SW 1271 (cell line): Measurements from ENCODE around the gene MDP1.
A peak's percentile ranks its signal among the peaks of the same experiment; 100 is the strongest.

Source experiments
- DNase-seq, 2 experiments: peaks; one replicate each; lab custom pipeline; 2025; lab: John Stamatoyannopoulos, UW

Gene MDP1

DNA sequence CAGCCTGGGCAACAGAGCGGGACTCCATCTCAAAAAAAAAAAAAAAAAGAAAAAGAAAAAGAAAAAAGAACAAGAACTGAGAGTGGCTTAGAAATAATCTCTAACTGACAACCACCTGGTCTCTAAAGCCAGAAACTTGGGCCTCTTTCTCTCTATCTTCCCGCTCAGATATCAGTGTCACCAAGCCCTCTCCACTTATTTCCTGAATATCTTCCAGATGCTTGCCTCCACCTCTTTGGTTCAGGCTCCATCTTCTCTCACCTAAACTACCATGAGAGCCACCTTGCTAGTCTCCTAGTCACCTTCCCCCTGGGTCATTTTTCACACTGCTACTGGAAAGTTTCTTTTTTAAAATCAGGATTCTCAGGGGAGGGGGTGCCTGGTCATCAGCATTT, 18.8 kb downstream of the MDP1 start:
- no peak for DNase-seq

DNA sequence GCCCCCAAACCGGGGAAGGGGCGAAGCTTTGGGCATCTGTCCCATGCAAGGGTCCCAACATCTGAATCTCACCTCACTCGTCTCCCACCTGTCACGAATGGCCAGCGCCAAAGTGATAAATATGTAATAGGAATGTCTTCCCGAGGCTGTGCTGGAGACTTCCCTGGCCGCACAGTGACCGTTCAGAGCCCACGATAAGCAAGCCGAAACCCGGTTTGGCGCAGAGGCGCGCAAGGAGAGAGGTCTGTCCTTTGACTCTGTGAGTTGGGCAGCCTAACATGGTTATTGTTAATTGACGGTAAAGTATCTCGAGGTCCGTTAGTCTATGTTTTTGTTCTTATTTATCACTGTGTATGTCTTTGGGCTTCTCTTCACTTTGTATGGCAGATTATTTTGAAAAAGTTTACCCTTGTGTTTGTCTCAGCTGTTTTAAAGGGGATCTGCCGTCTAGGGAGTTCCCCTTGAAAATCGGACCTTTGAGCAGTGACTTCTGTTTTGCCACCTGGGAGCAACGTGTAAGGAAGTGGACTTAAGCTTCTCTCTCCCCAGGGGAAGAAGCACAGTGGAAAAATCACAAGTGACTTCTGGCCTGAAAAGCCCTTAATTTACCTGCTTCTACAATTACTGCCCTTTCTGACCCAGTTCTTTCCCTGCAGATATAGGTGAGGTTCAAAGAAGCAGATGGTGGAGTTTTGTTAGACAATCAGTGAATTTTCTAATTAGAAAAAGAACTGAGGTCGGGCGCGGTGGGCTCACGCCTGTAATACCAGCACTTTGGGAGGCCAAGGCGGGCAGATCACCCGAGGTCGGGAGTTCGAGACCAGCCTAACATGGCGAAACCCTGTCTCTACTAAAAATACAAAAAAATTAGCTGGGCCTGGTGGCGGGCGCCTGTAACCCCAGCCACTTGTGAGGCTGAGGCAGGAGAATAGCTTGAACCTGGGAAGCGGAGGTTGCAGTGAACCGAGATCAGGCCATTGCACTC, 19.5 kb downstream of the MDP1 start:
- DNase-seq = peak in 1 of 2 experiments; percentile 25

DNA sequence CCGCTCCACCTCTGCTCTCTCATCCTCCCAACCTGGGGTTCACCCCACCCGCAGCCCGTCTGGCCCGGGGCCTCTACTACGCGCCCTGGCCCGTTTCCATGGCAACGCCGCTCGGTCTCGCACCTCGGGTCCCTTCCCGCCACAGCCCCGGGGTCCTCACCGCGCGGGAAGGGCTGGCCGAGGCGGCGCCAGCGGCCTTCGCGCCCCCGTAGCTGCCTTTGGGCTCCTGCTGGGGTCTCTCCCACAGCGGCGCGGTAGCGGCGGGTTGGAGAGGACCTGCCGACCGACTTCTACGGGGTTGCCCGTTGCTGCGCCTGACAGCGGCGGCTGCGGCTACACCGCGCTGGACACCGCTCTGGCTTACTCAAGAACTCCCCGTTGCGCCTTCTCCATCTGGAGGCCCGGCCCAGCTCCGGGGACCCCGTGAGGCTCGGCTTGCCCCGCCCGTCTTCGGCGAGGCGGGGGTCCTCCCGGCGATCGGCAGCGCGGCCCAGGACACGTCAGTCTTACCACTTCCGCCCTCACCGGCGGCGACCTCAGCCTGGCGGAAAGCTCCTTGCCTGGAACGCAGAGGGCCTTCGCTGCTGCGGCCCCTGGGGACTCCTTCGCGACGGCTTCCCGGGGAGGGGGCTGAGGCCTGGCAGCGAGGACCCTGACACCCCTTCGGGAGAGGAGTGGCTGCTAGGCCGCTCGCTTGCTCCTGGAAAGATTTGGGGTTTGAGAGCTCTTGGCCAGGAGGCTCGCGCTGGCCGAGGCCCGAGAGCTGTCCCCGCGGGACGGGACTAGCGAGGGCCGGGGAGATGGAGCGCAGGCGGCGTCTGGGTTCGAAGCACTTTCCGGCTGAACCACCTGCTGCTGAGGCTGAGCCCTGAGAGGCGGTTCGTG, 20.4 kb downstream of the MDP1 start, which contains the start of gene TM9SF1:
Gene TM9SF1, minus strand, starts transcription at position 256 of the 885 bp plus-strand sequence. CDS start 422 bp downstream, outside the sequence.
- peak; percentile 45 to 68 for DNase-seq

DNA sequence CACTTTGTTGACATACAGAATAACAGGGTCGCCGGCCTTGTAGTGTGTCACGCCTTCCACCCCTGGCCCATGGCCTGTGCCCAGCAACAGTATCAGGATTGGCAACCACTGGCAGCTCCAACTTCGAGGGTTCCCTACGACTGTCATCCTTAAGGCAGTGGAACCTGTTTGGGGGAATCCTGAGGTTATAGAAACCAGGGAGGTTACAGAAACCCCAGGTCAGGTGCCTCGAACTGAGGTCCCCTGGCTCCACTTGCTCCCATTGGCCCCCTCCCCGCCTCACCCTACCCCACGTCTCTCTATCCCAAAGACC, 21.0 kb downstream of the MDP1 start:
- DNase-seq = no peak

DNA sequence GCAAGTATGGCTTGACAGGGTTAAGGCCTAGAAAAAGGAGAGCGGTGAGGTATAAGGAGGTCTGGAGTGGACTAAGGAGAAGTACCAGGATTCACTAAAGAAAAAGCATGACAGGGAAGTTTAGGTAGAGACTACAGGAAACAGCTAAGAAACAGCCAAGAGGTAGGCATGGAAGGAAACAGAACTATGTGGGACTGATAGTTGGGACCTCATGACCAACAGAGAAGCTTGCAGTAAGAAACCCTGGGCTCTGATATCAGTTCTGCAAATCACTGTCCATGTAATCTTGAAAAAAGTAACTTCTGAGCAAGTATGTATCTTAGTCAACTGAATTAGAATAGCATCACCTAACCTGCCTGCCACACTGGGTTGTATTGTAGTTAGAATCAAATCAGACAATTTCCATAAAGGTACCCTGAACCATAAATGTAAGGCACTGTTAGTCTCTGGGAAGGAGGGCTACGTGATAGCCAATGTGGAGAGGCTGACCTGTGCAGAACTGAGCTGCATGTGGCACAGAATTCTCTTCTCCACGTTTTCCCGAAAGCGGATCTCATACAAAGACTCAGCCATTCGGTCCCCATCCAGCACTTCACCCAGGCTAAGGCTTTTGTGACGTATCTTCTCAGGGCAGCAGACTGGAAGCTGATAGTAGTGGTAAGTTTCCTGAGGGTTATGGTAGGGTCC, 21.5 kb downstream of the MDP1 start:
- DNase-seq = peak in 1 of 2 experiments; percentile 6

DNA sequence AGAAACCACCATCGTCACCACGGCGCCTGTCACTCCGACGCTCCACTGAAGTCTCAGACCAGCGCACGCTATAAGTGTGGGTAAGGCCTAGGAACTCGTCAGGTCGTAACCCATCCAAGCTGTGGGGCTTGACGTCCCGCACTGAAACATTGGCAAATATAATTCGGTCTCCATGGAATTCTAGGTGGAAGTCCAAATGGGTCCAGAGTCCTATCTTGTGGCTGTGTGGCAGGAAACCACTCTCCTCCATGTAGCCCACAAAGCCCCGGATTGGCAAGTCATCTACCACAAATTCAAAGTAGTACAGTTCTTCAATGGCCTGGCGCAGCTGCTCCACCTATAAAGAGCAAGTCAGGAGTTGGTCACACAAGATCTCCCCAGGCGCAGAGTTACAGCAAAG, 22.9 kb downstream of the MDP1 start:
- DNase-seq = no peak

DNA sequence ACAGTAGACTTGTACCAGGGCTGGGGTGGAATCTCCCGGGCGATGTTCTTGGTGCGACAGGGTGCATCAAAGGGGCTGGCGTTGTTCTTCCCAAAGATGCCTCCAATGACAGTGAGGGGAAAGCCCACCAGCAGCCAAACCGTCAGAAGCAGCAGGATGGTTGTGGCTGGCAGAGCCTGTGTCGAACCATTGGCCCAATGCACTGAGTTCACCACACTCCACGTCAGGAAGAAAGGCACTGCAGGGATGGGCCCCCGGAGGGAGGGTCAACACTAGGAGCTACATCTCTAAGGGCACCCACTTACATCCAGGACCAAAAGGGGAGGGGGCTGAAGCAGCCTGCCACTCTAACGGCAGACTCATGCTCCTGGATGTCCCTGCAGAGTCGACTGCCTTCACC, 25.4 kb downstream of the MDP1 start:
- no peak for DNase-seq

DNA sequence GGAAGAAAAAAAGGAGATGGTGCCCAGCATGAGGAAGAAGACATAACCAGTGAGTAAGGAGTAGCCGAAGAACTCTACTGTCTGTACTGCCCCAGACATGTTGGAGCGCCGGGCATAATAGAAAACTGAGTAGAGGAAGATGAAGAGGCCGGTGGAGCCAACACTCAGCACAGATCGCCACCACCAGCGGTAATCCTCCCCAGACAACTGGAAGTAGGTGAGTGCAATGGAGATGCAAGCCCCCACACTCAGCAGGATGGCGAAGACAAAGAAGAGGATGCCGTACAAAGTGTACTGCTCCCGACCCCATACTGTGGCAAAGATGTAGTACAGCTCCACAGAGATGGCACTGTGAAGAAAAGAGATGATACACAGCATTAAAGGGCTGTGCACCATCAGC, 26.4 kb downstream of the MDP1 start:
- DNase-seq = no peak

DNA sequence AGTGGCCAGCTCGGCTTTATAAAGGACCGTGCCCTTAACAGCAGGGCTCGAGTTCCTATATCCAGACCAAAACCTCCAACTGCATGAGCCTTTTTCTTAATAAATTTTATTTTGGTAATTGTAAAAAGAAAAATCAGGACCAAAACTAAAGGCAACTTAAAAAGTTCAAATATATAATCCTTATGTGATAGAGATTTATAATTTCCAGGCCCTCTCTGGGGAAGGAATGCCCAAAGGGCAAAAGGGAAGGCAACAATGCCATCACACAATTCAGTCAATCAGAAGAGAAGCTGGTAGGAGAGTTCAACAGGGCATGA, 26.8 kb downstream of the MDP1 start:
- DNase-seq = no peak

DNA sequence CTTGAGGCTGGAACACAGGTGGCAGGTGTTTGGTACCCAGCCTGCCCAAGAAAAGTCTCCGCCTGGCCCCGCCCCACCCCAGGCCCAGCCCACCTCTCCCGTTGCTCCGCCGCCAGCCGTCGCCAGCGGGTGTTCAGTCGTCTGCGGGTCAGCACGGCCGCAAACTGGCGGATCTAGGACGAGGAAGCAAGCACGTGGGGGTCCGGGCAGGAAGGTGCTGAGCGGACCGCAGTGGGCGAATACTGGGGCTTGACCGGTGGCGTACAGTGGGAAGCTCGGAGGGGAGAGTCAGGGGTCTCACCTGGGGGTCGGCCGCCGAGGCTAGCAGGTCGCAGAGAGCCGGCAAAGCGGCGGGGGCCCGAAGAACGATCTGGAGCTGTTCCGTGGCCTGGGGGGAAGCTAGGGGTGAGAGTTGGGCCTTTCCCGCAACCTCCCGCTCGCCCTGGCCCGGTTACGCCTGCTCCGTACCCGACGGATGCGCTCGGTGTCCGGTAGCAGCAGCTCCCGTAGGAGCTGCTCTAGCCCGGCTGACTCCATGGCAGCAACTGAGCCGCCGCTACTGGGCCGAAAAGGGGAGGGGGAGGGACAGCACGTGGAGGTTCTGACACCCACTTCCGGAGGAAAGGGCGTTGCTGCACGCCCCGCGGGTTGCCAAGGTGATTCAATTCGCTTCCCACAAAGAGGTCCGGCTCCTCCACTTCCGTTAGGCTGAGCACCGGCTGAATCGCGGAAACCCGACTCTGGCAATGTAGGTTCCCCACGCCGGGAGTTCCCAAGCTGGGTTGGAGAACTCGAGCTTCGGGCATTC, 27.4 kb downstream of the MDP1 start, which contains the start of gene IPO4:
Gene IPO4, minus strand, starts transcription at position 566 of the 808 bp plus-strand sequence. Its CDS starts 29 bp downstream, at position 537.
- peak; percentile 93 to 94 for DNase-seq

DNA sequence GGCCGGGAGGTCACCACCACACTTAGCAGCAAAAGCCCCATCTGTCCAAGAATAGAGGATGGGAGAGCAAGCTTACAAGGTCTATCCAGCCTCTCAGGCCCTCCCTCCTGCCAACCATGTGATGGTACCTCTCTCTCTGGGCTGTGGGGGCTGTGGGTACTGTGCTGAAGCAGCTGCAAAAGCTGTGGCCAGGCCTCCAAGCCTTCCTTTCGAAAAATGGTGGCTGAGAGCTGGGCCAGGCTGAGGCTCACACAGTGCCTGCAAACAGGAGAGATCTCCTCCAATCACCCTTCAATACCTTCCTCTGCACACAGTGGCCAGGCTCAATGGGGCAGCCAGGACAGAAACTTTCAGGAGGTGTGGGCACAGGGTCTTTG, 28.3 kb downstream of the MDP1 start:
- no peak for DNase-seq

DNA sequence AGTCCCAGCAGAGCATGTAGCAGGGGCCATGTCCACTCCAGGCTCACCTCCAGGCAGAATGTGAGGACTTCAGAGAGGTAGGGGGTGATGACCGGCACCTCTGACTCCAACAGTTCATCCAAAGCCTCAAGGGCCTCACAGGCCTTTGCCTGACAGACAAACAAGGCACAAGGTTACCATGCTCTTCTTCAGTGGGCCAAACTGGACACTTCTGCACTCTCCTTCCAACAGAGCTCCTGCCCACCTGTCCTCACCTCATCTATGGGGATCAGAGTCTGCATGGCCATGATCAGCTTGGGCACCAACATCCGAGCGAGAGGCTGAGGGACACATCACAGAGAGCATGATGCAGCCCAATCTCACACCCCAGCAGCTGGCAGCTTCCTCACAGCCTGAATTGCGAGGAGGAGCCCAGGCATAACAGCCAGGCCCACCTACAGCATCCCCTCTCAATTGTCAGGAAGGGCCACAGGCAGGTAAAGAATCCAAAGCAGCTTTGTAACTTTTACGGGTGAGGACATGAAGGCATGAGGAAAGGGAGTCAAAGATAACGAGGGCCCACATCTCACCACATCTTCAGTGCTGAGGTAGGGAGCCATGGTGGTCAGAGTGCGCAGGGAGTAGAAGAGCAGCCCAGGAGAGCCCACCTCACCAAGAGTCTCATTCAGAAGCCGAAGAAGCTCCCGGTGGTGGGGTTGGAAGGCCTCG, 28.9 kb downstream of the MDP1 start:
- no peak for DNase-seq

DNA sequence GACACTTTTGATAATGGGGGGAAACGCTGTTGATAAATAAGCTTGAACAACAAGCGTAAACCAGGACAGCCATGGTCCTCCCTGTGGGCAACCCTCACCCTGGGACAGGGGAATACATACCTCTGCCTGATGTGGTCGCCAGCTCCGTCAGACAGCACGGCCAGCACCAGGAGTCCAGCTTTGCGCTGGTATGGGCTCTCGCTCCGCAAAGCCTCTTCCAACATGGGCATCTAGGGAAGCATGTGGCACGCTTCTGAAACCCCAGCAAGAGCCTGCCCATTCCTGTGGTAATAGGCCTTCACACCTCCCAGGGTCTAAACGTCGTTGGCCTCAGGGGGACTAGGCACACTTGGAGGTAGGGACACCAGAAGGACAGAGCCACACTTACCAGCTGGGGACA, 30.1 kb downstream of the MDP1 start:
- no peak for DNase-seq

DNA sequence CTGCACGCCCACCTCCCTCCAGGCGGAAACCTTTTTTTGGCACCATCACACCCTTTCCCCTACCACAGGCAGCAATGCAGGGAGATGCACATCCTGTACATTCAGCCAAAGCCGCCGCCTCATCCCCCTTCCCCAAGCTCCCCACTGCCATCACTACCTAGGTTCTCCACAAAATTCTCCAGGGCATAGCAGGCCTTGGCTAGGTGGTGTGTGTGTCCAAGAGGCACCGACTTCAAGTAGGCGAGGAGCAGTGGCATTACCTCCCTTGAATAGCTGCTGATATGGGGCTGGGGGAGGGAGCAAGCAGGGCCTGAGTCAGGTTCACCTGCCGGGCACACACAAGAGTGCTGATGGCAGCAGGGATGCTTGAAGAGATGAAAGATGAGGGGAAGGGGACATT, 30.8 kb downstream of the MDP1 start:
- DNase-seq = no peak

DNA sequence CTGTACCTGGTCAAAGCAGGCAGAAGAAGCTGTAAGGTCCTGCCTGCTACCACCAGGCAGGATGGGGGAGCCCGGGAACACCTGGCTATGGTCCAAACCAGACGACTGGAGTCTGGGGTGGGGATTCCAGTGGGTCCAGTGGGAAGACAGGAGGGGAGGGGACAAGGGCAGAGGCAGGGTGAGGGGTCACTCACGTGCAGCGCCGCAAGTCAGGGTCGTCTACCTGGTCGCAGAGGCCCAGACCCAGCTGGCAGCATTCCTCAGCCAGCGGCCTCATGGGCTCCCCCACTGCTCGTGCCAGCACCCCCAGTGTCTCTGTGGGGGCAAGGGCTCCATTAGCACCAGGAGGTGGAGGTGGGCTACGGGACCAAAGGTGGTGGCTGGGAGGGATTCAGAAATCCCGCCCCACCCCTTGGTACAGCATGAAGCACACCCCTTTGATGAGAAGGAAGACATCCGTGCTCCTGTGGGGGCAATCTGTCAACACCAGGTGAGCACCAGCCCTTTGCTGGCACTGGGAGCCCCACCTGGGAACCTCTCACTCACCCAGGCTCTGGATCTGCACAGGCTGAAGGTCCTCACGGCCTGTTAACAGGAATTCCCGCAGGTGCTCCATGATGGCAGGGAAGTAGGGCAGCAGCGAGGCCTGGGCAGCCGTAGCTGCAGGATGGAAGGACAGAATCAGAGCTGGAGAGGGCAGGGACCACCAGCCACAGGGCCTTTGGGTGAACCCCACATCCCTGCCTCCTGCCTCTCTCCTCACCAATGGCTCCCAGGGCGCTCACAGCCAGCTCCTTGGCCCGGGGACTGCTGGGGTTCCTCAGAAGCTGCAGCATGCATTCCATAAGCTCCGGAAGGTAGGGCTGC, 31.5 kb downstream of the MDP1 start:
- DNase-seq = no peak

DNA sequence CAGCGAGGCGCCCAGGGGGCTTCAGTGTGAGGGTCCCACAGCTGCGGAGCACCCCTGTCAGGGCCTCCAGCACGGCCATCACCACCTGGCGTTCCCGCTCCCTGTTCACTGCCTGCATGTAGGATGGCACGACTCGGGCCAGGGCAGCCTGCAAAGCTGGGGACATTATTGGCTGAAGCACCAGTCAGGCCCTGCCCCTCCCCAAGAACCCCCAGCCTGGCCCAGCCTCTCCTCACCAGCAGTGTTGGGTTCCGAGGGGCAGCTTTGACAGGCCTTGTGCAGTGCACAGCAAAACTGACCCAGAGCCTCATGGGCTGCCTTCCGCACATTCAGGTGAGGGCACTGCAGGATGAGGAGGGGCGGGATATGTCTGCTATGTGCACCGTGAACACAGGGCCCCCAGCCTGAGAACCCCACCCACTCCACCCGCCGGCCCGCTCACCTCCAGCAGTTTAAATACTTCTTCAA, 32.8 kb downstream of the MDP1 start:
- no peak for DNase-seq

DNA sequence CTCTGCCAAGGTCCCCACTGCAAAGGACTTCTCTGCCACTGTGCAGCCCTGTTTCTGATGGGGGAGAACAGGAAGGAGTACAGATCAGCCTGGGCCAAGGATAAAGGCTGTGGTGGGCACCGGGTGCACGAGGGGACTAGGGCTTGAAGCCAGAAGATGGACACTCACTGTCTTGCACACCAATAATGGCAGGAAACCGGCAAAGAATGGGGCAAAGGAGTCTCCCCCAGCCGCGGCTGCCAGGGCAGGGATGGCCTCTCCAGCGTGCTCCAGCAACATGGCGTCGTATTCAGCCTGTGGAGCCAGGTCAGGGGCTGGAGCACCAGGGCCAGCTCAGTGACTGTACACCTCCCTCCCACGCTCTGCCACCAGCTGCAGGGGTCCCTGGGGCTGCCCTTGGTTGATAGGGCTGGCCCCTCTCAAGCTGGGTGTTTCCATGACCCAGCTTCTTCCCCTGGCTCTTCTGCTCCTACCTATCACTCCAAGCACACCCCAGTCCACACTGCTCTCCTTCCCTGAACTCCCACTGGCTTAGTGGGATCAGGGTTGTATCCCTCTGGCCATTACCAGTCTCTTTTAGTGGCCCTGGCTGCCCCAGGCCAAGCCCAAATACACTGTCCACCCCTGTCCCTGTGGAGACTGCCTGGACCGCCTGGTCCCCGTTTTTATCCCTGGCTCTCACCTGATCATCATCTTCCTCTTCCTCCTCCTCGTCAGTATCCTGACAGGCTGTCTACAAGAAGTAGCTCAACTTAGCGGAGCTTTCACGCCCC, 33.6 kb downstream of the MDP1 start:
- no peak for DNase-seq

DNA sequence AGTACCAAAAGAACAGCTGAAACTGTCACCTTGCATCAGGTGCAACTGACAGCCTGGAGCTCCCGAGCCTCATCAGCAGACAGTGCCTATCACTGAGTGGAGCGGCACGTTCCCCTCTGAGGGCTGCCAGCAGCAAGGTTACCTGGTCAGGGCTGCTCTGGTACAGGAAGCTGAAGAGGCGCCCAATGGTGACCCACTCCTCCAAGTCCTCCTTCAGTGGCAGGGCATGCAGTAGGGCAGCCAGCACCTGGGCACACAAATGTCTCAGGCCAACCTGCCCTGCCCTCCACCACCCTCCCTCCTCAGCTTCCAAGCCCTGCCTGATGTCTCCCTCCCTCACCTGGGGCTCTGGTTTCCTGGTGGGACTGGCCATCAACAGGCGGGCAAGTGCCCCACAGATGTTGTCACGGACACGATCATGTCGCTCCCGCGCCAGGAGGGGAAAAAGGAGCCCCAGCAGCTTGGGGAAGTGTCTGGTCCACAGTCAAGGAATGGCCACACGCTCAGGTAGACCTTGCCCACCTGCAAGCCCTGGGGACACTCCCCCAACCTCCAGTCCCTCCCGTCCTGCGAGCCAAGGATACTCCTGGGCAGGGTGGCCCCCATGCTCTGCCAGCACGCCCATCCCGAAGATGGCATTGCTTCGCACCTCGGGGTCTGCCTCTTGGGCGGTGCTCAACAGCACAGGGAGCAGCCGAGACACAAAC, 34.3 kb downstream of the MDP1 start:
- no peak for DNase-seq
